Mesothelial cell of epicardium (in vitro differentiated cells): Measurements from ENCODE around the gene ENPP6. TPM values are rescaled to one million over a fixed set of nuclear protein-coding genes. Genes with fewer than 3 reads are reported as not detected.

Experiments
- DNase-seq, 2 experiments: peaks; one replicate each; pipeline ENCODE4 v3.0.0; 2021; ENCODE audit warnings: low spot score in 2 of 2; ENCODE audit not compliant: unreplicated experiment in 2 of 2
- H3K27ac Mint-ChIP-seq: 2 replicates; pipeline ENCODE4 v1.8.0; 2021; ENCODE audit warnings: mixed read lengths
- H3K27me3 Mint-ChIP-seq: 2 replicates; pipeline ENCODE4 v1.8.0; 2021; ENCODE audit warnings: low read depth, mixed read lengths
- H3K36me3 Mint-ChIP-seq: 2 replicates; pipeline ENCODE4 v1.8.0; 2021; ENCODE audit warnings: mixed read lengths
- H3K4me1 Mint-ChIP-seq: 2 replicates; pipeline ENCODE4 v1.8.0; 2021; ENCODE audit warnings: mixed read lengths
- H3K4me3 Mint-ChIP-seq: 2 replicates; pipeline ENCODE4 v1.8.0; 2021; ENCODE audit warnings: mild to moderate bottlenecking, moderate library complexity, mixed read lengths
- H3K9me3 Mint-ChIP-seq: 2 replicates; pipeline ENCODE4 v1.8.0; 2021; ENCODE audit warnings: mixed read lengths
- CTCF ChIP-seq: fragments of 200-600 bp; sonication (generic); IDR thresholded peaks from one replicate; pipeline ENCODE4 v1.5.0; 2021; ENCODE audit warnings: antibody characterized with exemption; ENCODE audit not compliant: unreplicated experiment
- total RNA-seq: library from RNA; stranded (reverse); gene quantifications from 3 replicates; pipeline ENCODE4 v1.2.1, GENCODE V29; 2021

Gene ENPP6
- total RNA-seq, 1 donor from 2014 or later, result 0.11 TPM

- peaks cover 2% of the 10 kb centered on the region for H3K27me3 Mint-ChIP-seq
- peak; percentile 24 for TF ChIP-seq CTCF
- peaks cover 59% of the 10 kb centered on the region for H3K4me1 Mint-ChIP-seq
- no peak overlapping the region for H3K4me3 Mint-ChIP-seq
- peak overlapping the region; percentile 55 for H3K27ac Mint-ChIP-seq
- H3K9me3 Mint-ChIP-seq, result peaks cover 7% of the 10 kb centered on the region
- DNase-seq, result peak; percentile 37 to 56
- H3K36me3 Mint-ChIP-seq, result no peaks in the 10 kb centered on the region
Measured at GRCh38 chr4:184100297-184100885, 117.3 kb downstream of the ENPP6 start.

- TF ChIP-seq CTCF, result no peak
- peaks cover 60% of the 10 kb centered on the region for H3K4me1 Mint-ChIP-seq
- no peaks in the 10 kb centered on the region for H3K9me3 Mint-ChIP-seq
- H3K4me3 Mint-ChIP-seq, result no peak overlapping the region
- peaks cover 2% of the 10 kb centered on the region for H3K27me3 Mint-ChIP-seq
- H3K36me3 Mint-ChIP-seq, result no peaks in the 10 kb centered on the region
- peak overlapping the region; percentile 2 for H3K27ac Mint-ChIP-seq
- peak in 1 of 2 experiments; percentile 50 for DNase-seq
Measured at GRCh38 chr4:184099535-184099966, 118.1 kb downstream of the ENPP6 start.

GRCh38 chr4:184099000-184099399, 118.7 kb downstream of the ENPP6 start:
- H3K4me1 Mint-ChIP-seq, result peaks cover 62% of the 10 kb centered on the region
- no peak for DNase-seq
- no peak overlapping the region for H3K4me3 Mint-ChIP-seq
- peaks cover 2% of the 10 kb centered on the region for H3K27me3 Mint-ChIP-seq
- H3K36me3 Mint-ChIP-seq, result no peaks in the 10 kb centered on the region
- H3K9me3 Mint-ChIP-seq, result no peaks in the 10 kb centered on the region
- no peak for TF ChIP-seq CTCF
- H3K27ac Mint-ChIP-seq, result no peak overlapping the region

- peaks cover 52% of the 10 kb centered on the region for H3K4me1 Mint-ChIP-seq
- no peak overlapping the region for H3K27ac Mint-ChIP-seq
- no peaks in the 10 kb centered on the region for H3K9me3 Mint-ChIP-seq
- H3K36me3 Mint-ChIP-seq, result no peaks in the 10 kb centered on the region
- DNase-seq, result no peak
- H3K4me3 Mint-ChIP-seq, result no peak overlapping the region
- peaks cover 2% of the 10 kb centered on the region for H3K27me3 Mint-ChIP-seq
- no peak for TF ChIP-seq CTCF
Measured at GRCh38 chr4:184097815-184098214, 119.9 kb downstream of the ENPP6 start.

- Mint-ChIP-seq H3K9me3 (no peaks in the 10 kb centered on the region), H3K36me3 (no peaks in the 10 kb centered on the region), H3K4me1 (peaks cover 52% of the 10 kb centered on the region), H3K27ac (peak overlapping the region; percentile 73), H3K27me3 (peaks cover 2% of the 10 kb centered on the region), H3K4me3 (peak overlapping the region; percentile 24)
- no peak for TF ChIP-seq CTCF
- DNase-seq, result no peak
Measured at GRCh38 chr4:184097241-184097605, 120.5 kb downstream of the ENPP6 start.
